HG02678 (cell line): Measurements from ENCODE around the gene WSCD1.

ENCODE experiments used
- ATAC-seq: cut with Tn5 transposase; IDR thresholded peaks from one replicate; pipeline ENCODE4 v1.9.1; 2021; ENCODE audit warnings: mild to moderate bottlenecking, moderate library complexity; ENCODE audit not compliant: unreplicated experiment

The WSCD1 gene

GRCh38 chr17:6059406-6059805 is 10.8 kb upstream of the WSCD1 start:
- no peak for ATAC-seq

- ATAC-seq, result no peak
Measured at GRCh38 chr17:6061290-6061689, 8.9 kb upstream of the WSCD1 start.

GRCh38 chr17:6064868-6065267 is 5.3 kb upstream of the WSCD1 start:
- no peak for ATAC-seq

DNA sequence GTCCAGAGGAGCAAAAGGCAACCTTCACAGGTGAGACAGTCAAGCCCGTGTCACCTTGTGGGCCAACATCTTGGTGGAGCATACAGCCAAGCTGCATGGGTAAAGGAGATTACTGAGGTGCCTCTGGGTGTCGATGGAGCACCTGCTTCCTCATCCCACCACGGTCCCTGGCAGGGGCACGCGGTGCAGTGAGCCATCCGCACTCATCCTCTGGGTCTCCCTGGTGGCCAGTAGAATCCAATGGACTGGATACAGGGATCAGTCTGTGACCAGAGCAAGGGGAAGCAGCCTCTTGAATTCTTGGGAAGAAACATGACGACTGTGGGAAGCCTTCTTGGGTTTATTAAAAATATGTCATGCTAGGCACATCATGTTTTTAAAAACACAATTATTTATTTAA is 4.8 kb upstream of the WSCD1 start:
- no peak for ATAC-seq

- ATAC-seq, result no peak
Measured at GRCh38 chr17:6066183-6066948, 3.8 kb upstream of the WSCD1 start.

GRCh38 chr17:6067060-6067459 is 3.1 kb upstream of the WSCD1 start:
- no peak for ATAC-seq

DNA sequence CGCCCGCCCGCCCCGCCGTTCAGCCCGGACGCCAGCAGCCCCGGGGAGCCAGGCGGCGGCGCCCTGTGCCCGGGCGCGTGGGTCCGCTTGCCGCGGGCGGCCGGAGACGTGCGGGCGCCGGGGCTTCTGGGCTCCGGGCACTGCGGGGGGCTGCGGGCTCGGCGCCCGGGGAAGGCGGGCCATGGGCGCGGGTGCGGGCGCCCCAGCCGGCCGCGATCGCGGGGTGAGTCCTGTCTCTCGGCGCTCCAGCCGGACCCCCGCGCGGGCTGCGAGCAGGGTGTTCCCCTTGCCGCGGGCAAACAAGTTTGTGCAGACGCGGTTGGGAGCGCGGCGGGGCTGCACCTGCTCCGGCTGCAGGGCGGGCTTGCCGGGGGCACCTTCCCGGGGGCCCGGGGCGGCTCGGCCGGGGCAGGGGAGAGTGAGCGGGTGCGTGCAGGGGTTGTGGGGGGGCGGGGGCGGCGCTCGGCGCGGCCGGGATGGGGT is 292 bp downstream of the WSCD1 start:
- no peak for ATAC-seq

DNA sequence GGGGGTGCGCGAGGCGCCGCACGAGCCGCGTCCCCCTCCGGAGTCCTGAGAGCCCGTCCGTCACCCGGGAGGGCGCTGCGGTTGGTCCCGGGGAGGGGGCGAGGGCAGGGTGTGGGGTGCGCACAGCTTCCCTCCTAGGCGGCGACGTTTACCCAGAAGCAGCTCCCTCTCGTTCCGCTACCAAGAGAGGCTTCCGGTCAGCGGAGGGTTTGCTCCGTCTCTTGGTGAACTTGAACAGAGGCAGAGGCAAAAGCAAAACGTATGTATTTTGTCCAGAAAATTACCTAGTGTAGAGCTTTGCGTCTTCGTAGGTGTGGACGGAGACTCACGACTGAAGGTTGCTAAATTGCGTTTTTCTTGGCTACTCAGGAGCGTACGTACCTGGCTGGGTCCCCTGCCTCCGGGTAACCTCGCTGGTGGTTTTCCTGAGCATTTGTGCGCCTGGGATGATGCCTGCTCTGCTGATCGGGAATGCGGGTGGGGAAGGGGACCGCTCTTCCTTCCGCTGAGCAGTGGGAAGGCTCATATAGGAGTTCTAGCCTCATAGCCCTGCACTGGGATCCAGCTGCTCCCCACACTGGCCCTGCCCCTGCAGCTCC is 833 bp downstream of the WSCD1 start:
- ATAC-seq, result no peak

GRCh38 chr17:6071528-6072065 is 1.4 kb downstream of the WSCD1 start:
- ATAC-seq, result no peak

DNA sequence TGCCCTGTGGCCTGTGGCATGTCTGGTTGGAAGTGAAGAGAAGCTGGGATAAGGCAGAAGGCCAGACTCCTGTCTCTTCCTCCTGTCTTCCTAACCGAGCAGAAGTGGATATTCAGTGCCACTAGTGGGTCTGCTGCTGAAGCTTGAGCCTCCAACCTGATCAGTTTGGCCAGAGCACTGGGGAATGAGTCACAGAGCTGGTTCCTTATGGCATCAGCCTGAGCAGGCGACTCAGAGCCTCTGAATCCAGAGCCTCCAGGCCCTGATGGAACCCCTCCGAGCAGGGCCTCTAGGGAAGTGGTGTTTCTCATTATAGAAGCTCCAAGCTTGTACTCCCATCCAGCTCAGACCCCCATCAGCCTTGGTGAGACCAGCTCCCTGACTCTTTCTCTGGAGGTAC is 2.0 kb downstream of the WSCD1 start:
- ATAC-seq, result no peak

DNA sequence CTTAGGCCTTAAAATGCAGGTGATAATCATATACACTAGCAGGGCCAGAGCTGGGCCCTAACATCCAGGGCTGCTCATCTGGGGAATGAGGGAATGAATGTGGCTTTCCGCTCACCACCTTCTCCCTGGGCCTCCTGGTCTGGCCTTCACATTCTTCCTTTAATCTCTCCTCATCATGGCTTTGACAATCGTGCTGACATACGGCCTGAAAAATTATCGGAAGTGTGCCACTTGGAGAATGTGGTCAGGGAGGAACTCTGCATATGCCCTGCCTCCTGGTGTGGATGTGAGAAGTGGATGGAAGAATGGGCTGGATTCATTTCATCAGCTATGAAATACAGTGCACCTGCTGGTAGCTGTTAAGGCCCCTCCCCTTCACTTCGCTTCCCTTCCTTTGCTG is 2.4 kb downstream of the WSCD1 start:
- no peak for ATAC-seq

DNA sequence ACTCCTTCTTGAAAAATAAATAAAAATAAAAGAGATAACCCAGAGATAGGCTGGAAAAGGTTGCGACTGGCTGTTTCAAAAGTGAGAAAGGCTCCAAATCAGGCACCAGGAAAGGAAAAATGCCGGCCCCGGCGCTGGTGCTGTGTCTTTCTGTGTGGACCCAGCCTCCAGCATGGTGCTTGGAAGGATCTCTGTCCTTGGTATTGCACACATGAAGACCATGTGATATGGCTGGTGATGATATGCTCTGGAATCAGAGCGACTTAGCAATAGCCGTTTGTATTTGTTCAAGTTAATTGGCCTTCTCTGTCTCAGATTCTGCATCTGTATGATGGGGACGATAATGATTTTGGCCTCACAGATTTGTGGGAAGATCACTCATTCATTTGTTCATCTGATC is 3.4 kb downstream of the WSCD1 start:
- no peak for ATAC-seq

DNA sequence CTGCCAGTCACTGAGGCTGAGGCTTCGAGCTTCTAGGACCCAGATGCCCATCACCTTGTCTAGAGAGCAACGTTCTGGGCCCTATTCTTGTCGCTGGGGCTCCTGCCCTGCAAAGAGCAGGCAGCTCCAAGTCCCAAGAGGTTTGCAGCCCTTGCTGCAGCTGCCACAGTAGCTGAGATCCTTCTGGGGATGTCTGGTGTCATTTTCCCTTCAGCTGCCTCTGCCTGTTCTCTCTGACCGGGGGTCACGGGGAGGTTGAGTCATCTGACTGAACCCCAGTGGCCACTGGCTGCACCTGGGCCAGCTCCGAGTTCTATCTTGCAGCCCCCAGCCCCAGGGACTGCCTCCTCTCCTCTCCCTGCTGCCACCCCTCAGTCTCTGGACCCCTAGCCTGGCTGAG is 4.9 kb downstream of the WSCD1 start:
- ATAC-seq, result no peak

DNA sequence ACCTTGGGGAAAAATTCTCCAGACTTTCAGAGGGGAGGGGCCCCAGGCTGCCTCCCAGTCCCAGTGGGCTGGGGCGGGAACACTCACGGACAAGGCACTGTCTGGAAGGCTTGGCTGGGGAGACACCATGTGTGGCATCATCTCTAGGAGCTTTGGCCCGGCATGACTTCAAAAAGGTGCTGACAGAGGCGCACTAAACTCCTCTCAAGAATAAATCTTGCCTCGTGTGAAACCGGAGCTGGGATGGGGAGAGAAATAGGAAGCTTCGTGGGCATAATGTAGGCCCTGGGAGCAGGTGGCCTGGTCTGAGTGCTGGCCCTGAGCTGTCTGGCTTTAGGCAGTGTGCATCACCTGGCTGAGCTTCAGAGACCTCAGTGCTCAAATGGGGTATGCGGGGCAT is 5.7 kb downstream of the WSCD1 start:
- no peak for ATAC-seq

DNA sequence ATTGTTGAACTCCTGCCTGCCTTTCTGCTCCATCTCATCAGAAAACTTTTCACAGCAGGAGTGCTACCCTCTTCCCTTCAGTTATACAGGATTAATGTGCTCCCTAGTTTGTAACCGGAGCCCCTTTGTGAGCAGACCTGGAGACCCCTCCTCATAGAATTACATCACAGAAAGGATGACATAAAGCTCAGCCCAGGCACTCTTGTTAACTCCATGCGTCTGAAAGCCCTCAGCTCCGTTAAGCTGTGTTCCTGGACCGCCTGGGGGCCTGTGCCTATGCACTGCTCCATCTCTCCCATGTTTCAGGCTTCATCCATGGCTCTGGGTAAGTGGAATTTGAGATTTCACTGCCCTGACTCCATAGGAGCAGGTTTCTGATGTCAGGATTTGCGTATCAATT is 7.6 kb downstream of the WSCD1 start:
- no peak for ATAC-seq

DNA sequence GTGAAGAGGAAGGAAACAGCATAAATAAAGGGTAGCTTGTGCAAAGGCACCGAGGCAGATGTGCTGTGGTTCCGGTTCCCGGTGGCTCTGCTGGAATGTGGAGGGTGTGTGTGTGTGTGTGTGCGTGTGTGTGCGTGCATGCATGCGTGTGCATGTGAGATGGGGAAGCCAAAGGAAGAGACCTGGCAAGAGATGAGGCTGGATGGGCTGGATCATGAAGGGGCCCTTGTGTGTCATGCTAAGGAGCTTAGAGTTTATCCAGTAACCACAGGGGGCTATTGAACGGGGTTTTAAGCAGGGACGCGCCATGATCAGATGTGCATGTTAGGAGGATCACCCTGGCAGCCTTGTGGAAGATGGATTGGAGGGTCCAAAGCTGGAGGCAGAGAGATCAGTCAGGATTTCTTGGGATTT is 8.3 kb downstream of the WSCD1 start:
- ATAC-seq, result no peak

GRCh38 chr17:6079155-6079888 is 9.1 kb downstream of the WSCD1 start:
- ATAC-seq, result no peak

DNA sequence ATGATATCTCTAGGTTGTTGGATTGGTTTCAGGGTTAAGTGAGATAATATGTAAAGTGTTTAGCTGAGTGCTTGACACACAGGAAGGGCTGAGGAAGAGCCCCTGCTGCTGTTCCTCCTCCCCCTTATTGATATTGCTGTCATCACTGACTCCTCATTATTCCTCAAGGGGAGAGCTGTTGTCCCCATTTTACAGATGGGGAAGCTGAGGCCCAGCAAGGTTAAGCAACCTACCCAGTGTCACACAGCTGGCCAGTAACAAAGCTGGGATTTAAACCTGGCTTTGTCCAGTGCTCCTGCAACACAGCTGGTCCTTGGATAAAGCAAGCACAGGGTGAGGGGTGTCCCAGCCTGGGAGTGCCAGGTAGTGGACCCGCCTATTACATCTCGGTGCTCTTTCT is 9.8 kb downstream of the WSCD1 start:
- no peak for ATAC-seq

DNA sequence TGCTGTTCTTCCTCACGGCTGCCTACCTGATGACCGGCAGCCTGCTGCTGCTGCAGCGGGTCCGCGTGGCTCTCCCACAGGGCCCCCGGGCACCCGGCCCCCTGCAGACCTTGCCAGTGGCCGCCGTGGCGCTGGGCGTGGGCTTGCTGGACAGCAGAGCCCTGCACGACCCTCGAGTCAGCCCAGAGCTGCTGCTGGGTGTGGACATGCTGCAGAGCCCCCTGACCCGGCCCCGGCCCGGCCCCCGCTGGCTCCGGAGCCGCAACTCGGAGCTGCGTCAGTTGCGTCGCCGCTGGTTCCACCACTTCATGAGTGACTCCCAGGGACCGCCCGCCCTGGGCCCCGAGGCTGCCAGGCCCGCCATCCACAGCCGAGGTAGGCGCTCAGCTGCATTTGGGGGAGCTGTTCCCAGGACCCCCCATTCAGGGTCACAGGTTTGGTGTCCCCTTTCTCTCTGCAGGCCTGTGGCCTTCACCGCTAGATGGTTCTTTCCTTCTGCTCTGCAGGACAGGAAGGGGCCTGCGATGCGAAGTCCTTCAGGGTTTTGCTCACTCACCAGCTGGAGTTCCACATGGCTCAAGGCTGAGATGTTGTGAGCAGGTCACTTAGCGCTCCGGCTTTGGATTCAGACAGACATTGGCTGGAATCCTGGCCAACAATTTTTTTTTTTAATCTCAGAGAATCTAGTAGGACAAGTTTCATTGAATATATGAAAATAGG is 10.7 kb downstream of the WSCD1 start:
- ATAC-seq, result no peak

- no peak for ATAC-seq
Measured at GRCh38 chr17:6082335-6082734, 12.2 kb downstream of the WSCD1 start.
